Measurements from ENCODE around the gene EFNA5. TPM values are rescaled to one million over a fixed set of nuclear protein-coding genes. Genes with fewer than 3 reads are reported as not detected.

The EFNA5 gene
- total RNA-seq, 1 experiment from 2014 or later, result 1.5 TPM

DNA sequence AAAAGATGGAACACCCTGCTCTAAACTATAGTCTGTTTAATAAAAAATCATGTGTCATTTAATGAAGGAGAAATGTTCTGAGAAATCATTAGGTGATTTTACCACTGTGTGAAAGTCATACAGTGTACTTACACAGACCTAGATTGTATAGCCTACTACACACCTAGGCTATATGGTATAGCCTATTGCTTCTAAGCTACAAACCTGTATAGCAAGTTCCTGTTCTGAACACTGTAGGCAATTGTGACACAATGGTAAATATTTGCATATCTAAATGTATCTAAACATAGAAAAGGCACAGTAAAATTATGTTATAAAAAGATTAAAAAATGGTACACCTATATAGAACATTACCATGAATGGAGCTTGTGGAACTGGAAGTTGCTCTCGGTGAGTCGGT is 40.6 kb downstream of the EFNA5 start:
- Histone ChIP-seq H3K4me1 (no peaks in the 10 kb centered on the region), H3K9me3 (no peaks in the 10 kb centered on the region), H3K36me3 (ENCODE audit: control insufficient read depth, insufficient read depth, low read length) (no peaks in the 10 kb centered on the region), H3K4me3 (ENCODE audit: low read depth, low read length) (no peak overlapping the region), H3K27me3 (replicated peaks; ENCODE audit: control insufficient read depth, insufficient read depth, low read length) (peaks cover 1% of the 10 kb centered on the region; the same call in 1 of the 2 replicates)
- Mint-ChIP-seq H3K27ac (ENCODE audit: unreplicated experiment) (no peak overlapping the region), H3K27me3 (ENCODE audit: insufficient read depth, unreplicated experiment) (peaks cover 10% of the 10 kb centered on the region), H3K4me1 (ENCODE audit: low read depth, unreplicated experiment) (no peaks in the 10 kb centered on the region), H3K4me3 (ENCODE audit: unreplicated experiment) (no peak overlapping the region), H3K36me3 (ENCODE audit: insufficient read depth, unreplicated experiment) (no peaks in the 10 kb centered on the region), H3K9me3 (ENCODE audit: unreplicated experiment) (no peaks in the 10 kb centered on the region)
- BruUV-seq (replicated peaks), result no TSS peak
- POLR2A ChIA-PET, result no interaction called here
- CTCF ChIA-PET, result no interaction called here
- no peak for DNase-seq
- intact Hi-C loops (cut with micrococcal nuclease; ENCODE audit: unreplicated experiment), result no loop called here
- TF ChIP-seq, protein P1, sequence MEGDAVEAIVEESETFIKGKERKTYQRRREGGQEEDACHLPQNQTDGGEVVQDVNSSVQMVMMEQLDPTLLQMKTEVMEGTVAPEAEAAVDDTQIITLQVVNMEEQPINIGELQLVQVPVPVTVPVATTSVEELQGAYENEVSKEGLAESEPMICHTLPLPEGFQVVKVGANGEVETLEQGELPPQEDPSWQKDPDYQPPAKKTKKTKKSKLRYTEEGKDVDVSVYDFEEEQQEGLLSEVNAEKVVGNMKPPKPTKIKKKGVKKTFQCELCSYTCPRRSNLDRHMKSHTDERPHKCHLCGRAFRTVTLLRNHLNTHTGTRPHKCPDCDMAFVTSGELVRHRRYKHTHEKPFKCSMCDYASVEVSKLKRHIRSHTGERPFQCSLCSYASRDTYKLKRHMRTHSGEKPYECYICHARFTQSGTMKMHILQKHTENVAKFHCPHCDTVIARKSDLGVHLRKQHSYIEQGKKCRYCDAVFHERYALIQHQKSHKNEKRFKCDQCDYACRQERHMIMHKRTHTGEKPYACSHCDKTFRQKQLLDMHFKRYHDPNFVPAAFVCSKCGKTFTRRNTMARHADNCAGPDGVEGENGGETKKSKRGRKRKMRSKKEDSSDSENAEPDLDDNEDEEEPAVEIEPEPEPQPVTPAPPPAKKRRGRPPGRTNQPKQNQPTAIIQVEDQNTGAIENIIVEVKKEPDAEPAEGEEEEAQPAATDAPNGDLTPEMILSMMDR (IDR thresholded peaks at IDR 0.05; ENCODE audit: insufficient read depth in 1 of 2, low read depth in 1 of 2, low read length in 1 of 2, severe bottlenecking in 1 of 2, unreplicated experiment in 1 of 2), result no peak

DNA sequence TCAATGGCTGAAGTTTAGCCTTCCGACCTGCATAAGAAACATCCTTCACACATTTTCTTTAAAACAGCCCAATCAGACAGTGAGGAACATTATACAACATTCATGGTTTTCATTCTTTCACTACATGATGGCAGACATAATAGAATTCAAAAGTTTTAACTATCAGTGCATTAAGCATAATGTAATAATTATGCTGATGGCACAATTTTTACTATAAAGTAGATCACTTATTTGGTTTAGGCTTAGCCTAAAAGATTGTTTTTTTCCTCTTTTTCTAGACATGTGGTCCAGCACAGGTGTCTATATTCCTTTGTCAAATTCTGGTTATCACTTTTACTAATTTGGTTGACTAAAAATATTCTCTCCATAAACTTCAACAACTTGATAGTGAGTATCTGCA is 46.5 kb downstream of the EFNA5 start:
- intact Hi-C loops (cut with micrococcal nuclease; ENCODE audit: unreplicated experiment), result no loop called here

DNA sequence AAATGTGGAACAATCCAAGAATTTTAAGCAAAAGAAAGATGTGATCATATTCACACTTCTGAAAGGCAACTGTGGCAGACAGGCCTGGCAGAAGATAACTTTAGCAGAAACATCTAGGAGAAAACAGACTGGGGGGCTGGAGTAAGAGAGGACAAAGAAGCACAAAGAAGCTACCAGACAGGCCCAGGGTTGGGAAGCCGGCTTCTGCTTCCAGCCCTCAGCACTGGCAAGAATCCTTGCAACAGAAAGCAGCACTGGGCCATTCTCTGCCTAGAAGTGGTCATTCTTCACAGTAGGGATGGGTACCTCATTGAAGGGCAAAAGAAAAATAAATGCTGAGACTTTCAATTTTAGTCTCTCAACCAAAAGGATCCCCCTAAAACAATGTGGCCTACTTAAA is 49.6 kb downstream of the EFNA5 start:
- Mint-ChIP-seq H3K27me3 (ENCODE audit: insufficient read depth, unreplicated experiment) (peaks cover 12% of the 10 kb centered on the region), H3K27ac (ENCODE audit: unreplicated experiment) (no peak overlapping the region), H3K9me3 (ENCODE audit: unreplicated experiment) (no peaks in the 10 kb centered on the region), H3K4me3 (ENCODE audit: unreplicated experiment) (no peak overlapping the region), H3K4me1 (ENCODE audit: low read depth, unreplicated experiment) (no peaks in the 10 kb centered on the region), H3K36me3 (ENCODE audit: insufficient read depth, unreplicated experiment) (no peaks in the 10 kb centered on the region)
- Histone ChIP-seq H3K4me1 (no peaks in the 10 kb centered on the region), H3K4me3 (ENCODE audit: low read depth, low read length) (no peak overlapping the region), H3K36me3 (ENCODE audit: control insufficient read depth, insufficient read depth, low read length) (no peaks in the 10 kb centered on the region), H3K9me3 (no peaks in the 10 kb centered on the region), H3K27me3 (replicated peaks; ENCODE audit: control insufficient read depth, insufficient read depth, low read length) (no peaks in the 10 kb centered on the region)
- no TSS peak for BruUV-seq (replicated peaks)
- POLR2A ChIA-PET, result no interaction called here
- CTCF ChIA-PET, result no interaction called here
- DNase-seq, result no peak
- TF ChIP-seq, protein P1 (IDR thresholded peaks at IDR 0.05; ENCODE audit: insufficient read depth in 1 of 2, low read depth in 1 of 2, low read length in 1 of 2, severe bottlenecking in 1 of 2, unreplicated experiment in 1 of 2), result no peak
- intact Hi-C loops (cut with micrococcal nuclease; ENCODE audit: unreplicated experiment), result no loop called here

More for the DNA sequence above, 46.5 kb downstream of the EFNA5 start:
- no peaks in the 10 kb centered on the region for H3K4me1 ChIP-seq
- POLR2A ChIA-PET, result no interaction called here
- Mint-ChIP-seq H3K27ac (ENCODE audit: unreplicated experiment) (no peak overlapping the region), H3K36me3 (ENCODE audit: insufficient read depth, unreplicated experiment) (no peaks in the 10 kb centered on the region), H3K9me3 (ENCODE audit: unreplicated experiment) (no peaks in the 10 kb centered on the region), H3K27me3 (ENCODE audit: insufficient read depth, unreplicated experiment) (peaks cover 13% of the 10 kb centered on the region), H3K4me1 (ENCODE audit: low read depth, unreplicated experiment) (no peaks in the 10 kb centered on the region), H3K4me3 (ENCODE audit: unreplicated experiment) (no peak overlapping the region)
- H3K9me3 ChIP-seq, result no peaks in the 10 kb centered on the region
- no peak overlapping the region for H3K4me3 ChIP-seq (ENCODE audit: low read depth, low read length)
- H3K27me3 ChIP-seq (replicated peaks; ENCODE audit: control insufficient read depth, insufficient read depth, low read length), result no peaks in the 10 kb centered on the region
- TF ChIP-seq, protein P1 (IDR thresholded peaks at IDR 0.05; ENCODE audit: insufficient read depth in 1 of 2, low read depth in 1 of 2, low read length in 1 of 2, severe bottlenecking in 1 of 2, unreplicated experiment in 1 of 2), result no peak
- BruUV-seq (replicated peaks), result no TSS peak
- H3K36me3 ChIP-seq (ENCODE audit: control insufficient read depth, insufficient read depth, low read length), result no peaks in the 10 kb centered on the region
- CTCF ChIA-PET, result no interaction called here
- no peak for DNase-seq
